Measurements from ENCODE around the gene ARHGEF6. TPM values are rescaled to one million over a fixed set of nuclear protein-coding genes. Genes with fewer than 3 reads are reported as not detected.

The ARHGEF6 gene
- total RNA-seq, 1 donor from 2014 or later, result 16.2 TPM

- Histone ChIP-seq H3K9me3 (no peaks in the 10 kb centered on the region), H3K36me3 (no peaks in the 10 kb centered on the region), H3K27ac (no peak overlapping the region), H3K27me3 (no peaks in the 10 kb centered on the region), H3K4me3 (no peak overlapping the region), H3K4me1 (no peaks in the 10 kb centered on the region)
- intact Hi-C loops (cut with DNase I), result no loop called here
- no peak for DNase-seq (ENCODE audit: extremely low spot score in 2 of 2)
- TF ChIP-seq POLR2A (IDR thresholded peaks at IDR 0.05), result no peak
- no peak for TF ChIP-seq CTCF (IDR thresholded peaks at IDR 0.05)
- TF ChIP-seq POLR2AphosphoS5 (IDR thresholded peaks at IDR 0.05; ENCODE audit: insufficient read depth in 1 of 2, low read depth in 1 of 2), result no peak
These were observed 89.5 kb downstream of the ARHGEF6 start for GRCh38 chrX:136691028-136691809.

GRCh38 chrX:136689436-136689835 is 91.3 kb downstream of the ARHGEF6 start:
- no peak for TF ChIP-seq CTCF (IDR thresholded peaks at IDR 0.05)
- Histone ChIP-seq H3K27ac (no peak overlapping the region), H3K36me3 (no peaks in the 10 kb centered on the region), H3K4me3 (no peak overlapping the region), H3K4me1 (no peaks in the 10 kb centered on the region), H3K9me3 (no peaks in the 10 kb centered on the region), H3K27me3 (no peaks in the 10 kb centered on the region)
- DNase-seq (ENCODE audit: extremely low spot score in 2 of 2), result no peak
- intact Hi-C loops (cut with DNase I), result no loop called here

- H3K4me3 ChIP-seq, result no peak overlapping the region
- no peaks in the 10 kb centered on the region for H3K36me3 ChIP-seq
- no peaks in the 10 kb centered on the region for H3K9me3 ChIP-seq
- H3K4me1 ChIP-seq, result no peaks in the 10 kb centered on the region
- intact Hi-C loops (cut with DNase I), result no loop called here
- no peak for DNase-seq (ENCODE audit: extremely low spot score in 2 of 2)
- no peaks in the 10 kb centered on the region for H3K27me3 ChIP-seq
- no peak overlapping the region for H3K27ac ChIP-seq
- TF ChIP-seq POLR2A (IDR thresholded peaks at IDR 0.05) (no peak), CTCF (IDR thresholded peaks at IDR 0.05) (no peak), POLR2AphosphoS5 (IDR thresholded peaks at IDR 0.05; ENCODE audit: insufficient read depth in 1 of 2, low read depth in 1 of 2) (no peak)
These were observed 93.3 kb downstream of the ARHGEF6 start for GRCh38 chrX:136687457-136687856.

- Histone ChIP-seq H3K4me3 (no peak overlapping the region), H3K4me1 (no peaks in the 10 kb centered on the region), H3K9me3 (no peaks in the 10 kb centered on the region), H3K36me3 (no peaks in the 10 kb centered on the region), H3K27me3 (no peaks in the 10 kb centered on the region), H3K27ac (no peak overlapping the region)
- no peak for TF ChIP-seq POLR2A (IDR thresholded peaks at IDR 0.05)
- TF ChIP-seq POLR2AphosphoS5 (IDR thresholded peaks at IDR 0.05; ENCODE audit: insufficient read depth in 1 of 2, low read depth in 1 of 2), result no peak
- no peak for TF ChIP-seq CTCF (IDR thresholded peaks at IDR 0.05)
- intact Hi-C loops (cut with DNase I), result no loop called here
- no peak for DNase-seq (ENCODE audit: extremely low spot score in 2 of 2)
These were observed 96.6 kb downstream of the ARHGEF6 start for GRCh38 chrX:136684120-136684519.

GRCh38 chrX:136679531-136679930 is 101.2 kb downstream of the ARHGEF6 start:
- no peak for TF ChIP-seq POLR2A (IDR thresholded peaks at IDR 0.05)
- TF ChIP-seq POLR2AphosphoS5 (IDR thresholded peaks at IDR 0.05; ENCODE audit: insufficient read depth in 1 of 2, low read depth in 1 of 2), result no peak
- no peak for TF ChIP-seq CTCF (IDR thresholded peaks at IDR 0.05)
- H3K4me3 ChIP-seq, result no peak overlapping the region
- H3K36me3 ChIP-seq, result no peaks in the 10 kb centered on the region
- no peak for DNase-seq (ENCODE audit: extremely low spot score in 2 of 2)
- H3K4me1 ChIP-seq, result no peaks in the 10 kb centered on the region
- H3K27me3 ChIP-seq, result no peaks in the 10 kb centered on the region
- H3K9me3 ChIP-seq, result no peaks in the 10 kb centered on the region
- intact Hi-C loops (cut with DNase I), result no loop called here
- H3K27ac ChIP-seq, result no peak overlapping the region

Data from vagina (tissue), 2 donors.